ENCODE results near the gene RHOD.
A peak's percentile ranks its signal among the peaks of the same experiment; 100 is the strongest.

RHOD gene

GRCh38 chr11:67056267-67057204 lies at the start of gene RHOD:
RHOD (plus strand) TSS chr11:67056847; CDS start chr11:67056903, 56 bp downstream.
- no peak for TF ChIP-seq CTCF (IDR thresholded peaks at IDR 0.05; ENCODE audit: low read depth, low read length)
- peak in 1 of 2 donors; percentile 41 for DNase-seq (ENCODE audit: low read depth in 2 of 2)
- H3K4me3 ChIP-seq (replicated peaks in 1 of 2; ENCODE audit: low read depth in 2 of 2, low read length in 2 of 2) = peak within 1 kb of the TSS; percentile 51 to 61

GRCh38 chr11:67007126-67007525 lies 49.5 kb upstream of the RHOD start:
- no peak for TF ChIP-seq CTCF (IDR thresholded peaks at IDR 0.05; ENCODE audit: low read depth, low read length)
- no peak for DNase-seq (ENCODE audit: low read depth in 2 of 2)
- H3K4me3 ChIP-seq (replicated peaks in 1 of 2; ENCODE audit: low read depth in 2 of 2, low read length in 2 of 2) = no peak overlapping the region

GRCh38 chr11:67010296-67010905 lies 46.2 kb upstream of the RHOD start:
- no peak for TF ChIP-seq CTCF (IDR thresholded peaks at IDR 0.05; ENCODE audit: low read depth, low read length)
- H3K4me3 ChIP-seq (replicated peaks in 1 of 2; ENCODE audit: low read depth in 2 of 2, low read length in 2 of 2) = no peak overlapping the region
- no peak for DNase-seq (ENCODE audit: low read depth in 2 of 2)

GRCh38 chr11:67013511-67014045 lies 43.1 kb upstream of the RHOD start:
- no peak for TF ChIP-seq CTCF (IDR thresholded peaks at IDR 0.05; ENCODE audit: low read depth, low read length)
- H3K4me3 ChIP-seq (replicated peaks in 1 of 2; ENCODE audit: low read depth in 2 of 2, low read length in 2 of 2) = no peak overlapping the region
- no peak for DNase-seq (ENCODE audit: low read depth in 2 of 2)

- H3K4me3 ChIP-seq (replicated peaks in 1 of 2; ENCODE audit: low read depth in 2 of 2, low read length in 2 of 2) = no peak overlapping the region
- TF ChIP-seq CTCF (IDR thresholded peaks at IDR 0.05; ENCODE audit: low read depth, low read length) = no peak
- no peak for DNase-seq (ENCODE audit: low read depth in 2 of 2)
Measured at GRCh38 chr11:67014343-67014742, 42.3 kb upstream of the RHOD start.

- no peak for DNase-seq (ENCODE audit: low read depth in 2 of 2)
- no peak overlapping the region for H3K4me3 ChIP-seq (replicated peaks in 1 of 2; ENCODE audit: low read depth in 2 of 2, low read length in 2 of 2)
- no peak for TF ChIP-seq CTCF (IDR thresholded peaks at IDR 0.05; ENCODE audit: low read depth, low read length)
Measured at GRCh38 chr11:67015048-67015447, 41.6 kb upstream of the RHOD start.
